Tibial nerve (tissue), 3 donors: ENCODE measurements around the gene NCOR1.

Experiments
- POLR2A ChIP-seq, 2 donors: fragments of 450-650 bp; IDR thresholded peaks; one replicate each; pipeline ENCODE4 v1.6.1; 2017; ENCODE audit warnings: antibody characterized with exemption in 2 of 2, mild to moderate bottlenecking in 2 of 2, moderate library complexity in 2 of 2
- TF ChIP-seq, protein P1 (sequence below), 5 experiments: fragments of 200-600 bp in 3 of 5; fragments of 450-650 bp in 2 of 5; sonication (generic) in 3 of 5; IDR thresholded peaks; one replicate each; pipeline ENCODE4 v1.5.1; 2016 to 2019; ENCODE audit warnings: antibody characterized with exemption in 5 of 5, mild to moderate bottlenecking in 3 of 5, moderate library complexity in 2 of 5

DNA sequence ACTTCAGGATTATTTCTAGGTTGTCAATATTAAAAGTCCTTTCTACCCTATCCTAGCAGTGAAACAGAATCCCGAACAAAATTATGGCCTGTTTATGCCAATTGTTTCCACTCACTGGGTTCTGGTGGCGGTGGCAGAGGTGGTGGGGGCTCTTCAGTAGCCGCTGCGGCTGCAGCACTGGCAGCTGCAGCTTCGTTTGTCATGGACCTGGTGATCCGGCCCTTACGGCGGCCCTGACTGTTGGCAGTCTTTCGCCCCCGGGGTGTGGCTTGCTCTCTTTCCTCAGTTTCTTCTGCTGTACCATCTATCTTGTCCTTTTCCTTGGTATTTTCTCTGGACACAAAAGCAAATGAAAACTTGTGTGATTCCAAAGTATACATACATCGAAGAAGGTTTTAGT, 94.4 kb downstream of the NCOR1 start:
- TF ChIP-seq, protein P1, sequence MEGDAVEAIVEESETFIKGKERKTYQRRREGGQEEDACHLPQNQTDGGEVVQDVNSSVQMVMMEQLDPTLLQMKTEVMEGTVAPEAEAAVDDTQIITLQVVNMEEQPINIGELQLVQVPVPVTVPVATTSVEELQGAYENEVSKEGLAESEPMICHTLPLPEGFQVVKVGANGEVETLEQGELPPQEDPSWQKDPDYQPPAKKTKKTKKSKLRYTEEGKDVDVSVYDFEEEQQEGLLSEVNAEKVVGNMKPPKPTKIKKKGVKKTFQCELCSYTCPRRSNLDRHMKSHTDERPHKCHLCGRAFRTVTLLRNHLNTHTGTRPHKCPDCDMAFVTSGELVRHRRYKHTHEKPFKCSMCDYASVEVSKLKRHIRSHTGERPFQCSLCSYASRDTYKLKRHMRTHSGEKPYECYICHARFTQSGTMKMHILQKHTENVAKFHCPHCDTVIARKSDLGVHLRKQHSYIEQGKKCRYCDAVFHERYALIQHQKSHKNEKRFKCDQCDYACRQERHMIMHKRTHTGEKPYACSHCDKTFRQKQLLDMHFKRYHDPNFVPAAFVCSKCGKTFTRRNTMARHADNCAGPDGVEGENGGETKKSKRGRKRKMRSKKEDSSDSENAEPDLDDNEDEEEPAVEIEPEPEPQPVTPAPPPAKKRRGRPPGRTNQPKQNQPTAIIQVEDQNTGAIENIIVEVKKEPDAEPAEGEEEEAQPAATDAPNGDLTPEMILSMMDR (IDR thresholded peaks at IDR 0.05) = no peak
- no peak for TF ChIP-seq POLR2A (IDR thresholded peaks at IDR 0.05)
